CD4-positive, alpha-beta T cell treated with Interleukin-6 for 4 hours (primary cell): ENCODE measurements around the gene SLC1A6.
"Not testable (repeated sequence)": the region's sequence is repeated elsewhere in the genome, so short reads cannot be mapped to it uniquely, and the experiment has no call there.

ENCODE experiments used
- DNase-seq: peaks from one replicate; pipeline ENCODE4 v3.0.0-alpha.2; 2020; ENCODE audit warnings: mixed read lengths

The SLC1A6 gene

DNA sequence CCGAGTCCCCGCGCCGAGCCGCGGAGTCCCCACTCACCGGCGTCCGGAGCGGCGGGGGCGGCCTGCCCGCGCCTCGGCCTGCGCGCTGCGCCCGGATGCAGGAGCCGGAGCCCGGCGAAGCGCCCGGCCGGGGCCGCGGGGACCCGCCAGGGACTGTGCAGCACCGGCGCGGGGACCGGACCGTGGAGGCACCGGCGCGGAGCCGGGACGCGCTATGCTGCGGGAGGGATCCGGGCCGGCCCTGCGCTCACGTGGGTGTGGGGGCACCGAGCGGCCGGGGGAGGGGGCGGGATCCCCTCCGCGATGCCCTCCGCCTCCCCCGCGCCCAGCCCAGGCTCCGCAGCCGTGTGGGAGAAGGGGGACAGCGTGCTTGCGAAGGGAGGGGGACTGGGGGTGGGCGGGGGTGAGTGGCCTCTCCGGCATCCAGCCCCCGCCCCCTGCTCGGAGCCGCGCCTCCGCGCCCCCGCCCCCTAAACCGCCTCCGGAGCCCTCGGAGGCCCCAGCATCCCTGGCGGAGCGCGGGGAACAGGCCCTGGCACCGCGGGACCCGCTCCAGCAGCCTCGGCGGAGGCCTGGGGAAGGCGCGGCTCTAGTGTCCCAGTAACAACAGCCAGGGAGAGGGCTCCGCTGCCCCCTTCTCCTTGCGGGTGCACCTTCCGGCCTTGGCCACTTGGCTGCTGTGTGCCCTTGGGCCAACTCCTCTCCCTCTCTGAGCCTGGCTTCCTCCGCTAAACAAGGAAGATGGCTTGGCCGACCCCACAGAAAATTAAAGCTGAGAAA is at the start of gene SLC1A6:
Gene SLC1A6 (minus strand): TSS at position 389 of the 780 bp plus-strand sequence. CDS start 6,954 bp downstream, outside the sequence.
- no peak for DNase-seq

DNA sequence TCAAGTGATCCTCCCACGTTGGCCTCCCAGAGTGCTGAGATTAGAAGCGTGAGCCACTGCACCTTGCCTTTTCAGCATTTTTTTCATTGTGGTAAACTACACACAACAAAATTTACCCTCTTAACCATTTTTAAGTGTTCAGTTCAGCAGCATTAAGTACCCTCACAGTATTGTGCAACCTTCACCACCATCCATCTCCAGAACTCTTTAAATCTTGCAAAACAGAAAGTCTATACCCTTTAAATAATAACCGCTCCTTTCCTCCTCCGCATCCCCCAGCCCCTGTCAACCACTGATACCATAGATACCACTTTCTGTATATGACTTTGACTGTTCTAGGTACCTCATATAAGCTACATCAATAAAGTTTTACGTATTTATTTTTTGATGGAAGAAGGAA is 48.8 kb upstream of the SLC1A6 start:
- DNase-seq: no peak

DNA sequence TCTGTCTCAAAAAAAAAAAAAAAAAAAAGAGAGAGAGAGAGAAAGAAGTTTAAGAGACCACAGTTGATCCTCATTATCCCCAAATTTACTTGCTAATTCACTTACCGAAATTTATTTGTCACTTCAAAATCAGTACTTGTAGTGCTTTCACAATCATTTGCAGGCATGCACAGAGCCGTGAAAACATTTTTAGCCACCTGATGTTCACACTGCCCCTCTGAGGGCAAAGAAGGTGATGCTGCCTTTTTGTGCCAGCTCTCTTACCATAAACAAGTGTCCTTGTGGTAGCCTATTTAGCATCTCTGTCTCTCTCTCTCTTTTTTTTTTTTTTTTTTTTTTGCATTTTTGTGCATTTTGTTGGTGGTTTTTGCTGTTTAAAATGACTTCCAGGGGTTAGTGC is 45.6 kb upstream of the SLC1A6 start:
- no peak for DNase-seq

DNA sequence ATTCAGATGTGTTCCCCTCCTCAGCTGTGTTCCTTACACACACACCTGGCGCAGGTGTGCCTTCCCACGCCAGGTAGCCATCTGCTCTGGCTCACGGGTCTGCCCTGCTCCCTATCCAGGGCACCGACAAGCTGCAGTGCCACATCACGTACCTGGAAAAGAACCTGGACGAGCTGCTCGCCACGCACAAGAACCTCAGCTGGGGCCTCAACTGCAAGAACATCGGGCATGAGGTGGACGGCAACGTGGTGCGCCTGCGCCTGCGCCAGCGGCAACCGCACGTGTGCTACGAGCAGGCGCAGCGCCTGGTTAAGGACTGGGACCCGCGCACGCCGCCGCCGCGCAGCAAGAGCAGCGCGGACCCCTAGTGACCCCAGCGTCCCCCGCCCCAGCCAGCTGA is 43.1 kb upstream of the SLC1A6 start:
- DNase-seq: no peak

DNA sequence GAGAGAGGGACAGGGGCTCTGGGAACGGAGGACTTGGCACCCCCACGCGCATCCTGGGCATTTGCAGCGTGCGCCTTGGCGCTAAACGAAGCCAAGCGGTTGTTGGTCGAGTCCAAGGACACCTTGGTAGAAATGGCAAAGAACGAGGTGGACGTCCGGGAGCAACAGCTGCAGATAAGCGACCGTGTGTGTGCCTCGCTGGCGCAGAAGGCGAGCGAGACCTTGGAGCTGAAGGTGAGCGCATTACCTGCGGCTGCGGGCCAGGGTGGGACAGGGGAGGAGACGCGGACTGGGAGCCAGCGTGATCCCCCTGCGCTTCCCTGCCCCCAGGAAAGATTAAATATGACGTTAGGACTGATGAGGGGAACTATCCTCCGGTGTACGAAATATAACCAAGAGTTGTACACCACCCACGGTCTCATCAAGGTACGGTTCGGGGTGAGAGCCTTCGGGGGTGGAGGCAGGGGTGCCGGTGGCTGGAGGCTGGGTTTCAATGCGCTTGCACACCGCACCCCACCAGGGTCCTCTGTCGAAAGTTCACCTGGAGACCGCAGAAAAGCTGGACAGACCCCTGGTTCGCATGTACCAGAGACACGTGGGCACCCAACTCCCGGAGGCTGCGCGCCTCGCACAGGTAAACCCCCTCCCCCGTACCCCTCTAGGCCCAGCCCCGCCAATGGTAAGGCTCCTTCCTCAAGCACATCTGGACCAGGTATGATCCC is 41.8 kb upstream of the SLC1A6 start:
- no peak for DNase-seq

DNA sequence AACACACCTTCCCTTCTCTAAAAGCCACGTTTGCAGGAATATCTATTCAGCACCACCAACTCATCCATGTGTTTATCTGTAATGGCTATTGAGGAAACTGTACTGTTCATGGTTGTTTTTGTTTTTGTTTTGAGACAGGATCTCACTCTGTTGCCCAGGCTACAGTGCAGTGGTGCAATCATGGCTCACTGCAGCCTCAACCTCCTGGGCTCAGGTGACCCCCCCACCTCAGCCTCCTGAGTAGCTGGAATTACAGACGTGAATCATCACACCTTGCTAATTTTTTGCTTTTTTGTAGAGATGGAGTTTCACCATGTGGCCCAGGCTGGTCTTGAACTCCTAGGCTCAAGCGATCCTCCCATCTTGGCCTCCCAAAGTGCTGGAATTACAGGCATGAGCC is 39.2 kb upstream of the SLC1A6 start:
- not testable (repeated sequence) for DNase-seq

DNA sequence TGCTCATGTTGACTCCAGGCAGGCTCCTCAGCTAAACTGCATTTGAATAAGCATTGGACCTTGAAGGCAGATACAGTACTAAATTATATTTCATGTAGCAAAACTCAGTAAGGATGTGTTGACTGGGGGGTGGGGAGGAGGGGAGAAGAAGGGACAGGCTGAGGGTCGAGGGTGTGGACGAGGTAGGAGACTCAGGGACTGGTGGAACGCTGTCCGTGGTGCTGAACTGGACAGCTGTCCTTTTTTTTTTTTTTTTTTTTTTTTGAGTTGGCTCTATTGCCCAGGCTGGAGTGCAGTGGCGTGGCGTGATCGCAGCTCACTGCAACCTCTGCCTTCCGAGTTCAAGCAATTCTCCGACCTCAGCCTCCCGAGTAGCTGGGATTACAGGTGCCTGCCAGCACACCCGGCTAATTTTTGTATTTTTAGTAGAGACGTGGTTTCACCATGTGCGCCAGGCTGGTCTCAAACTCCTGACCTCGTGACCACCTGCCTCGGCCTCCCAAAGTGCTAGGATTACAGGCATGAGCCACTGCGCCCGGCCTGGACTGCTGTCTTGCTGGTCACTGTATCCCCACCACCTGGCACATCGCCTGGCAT is 36.4 kb upstream of the SLC1A6 start:
- no peak for DNase-seq

DNA sequence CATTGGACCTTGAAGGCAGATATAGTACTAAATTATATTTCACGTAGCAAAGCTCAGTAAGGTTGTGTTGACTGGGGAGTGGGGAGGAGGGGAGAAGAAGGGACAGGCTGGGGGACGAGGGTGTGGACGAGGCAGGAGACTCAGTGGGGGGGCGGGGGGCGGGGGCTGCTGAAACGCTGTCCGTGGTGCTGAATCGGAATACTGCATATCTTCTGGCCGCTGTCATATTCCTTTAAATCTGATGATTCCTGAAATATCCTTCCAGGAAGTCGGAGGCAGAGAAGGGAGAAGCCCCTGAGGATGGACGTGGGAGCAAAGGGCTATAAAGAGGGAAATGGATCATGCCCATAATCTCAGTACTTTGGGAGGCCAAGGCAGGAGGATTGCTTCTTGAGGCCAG is 34.9 kb upstream of the SLC1A6 start:
- no peak for DNase-seq

DNA sequence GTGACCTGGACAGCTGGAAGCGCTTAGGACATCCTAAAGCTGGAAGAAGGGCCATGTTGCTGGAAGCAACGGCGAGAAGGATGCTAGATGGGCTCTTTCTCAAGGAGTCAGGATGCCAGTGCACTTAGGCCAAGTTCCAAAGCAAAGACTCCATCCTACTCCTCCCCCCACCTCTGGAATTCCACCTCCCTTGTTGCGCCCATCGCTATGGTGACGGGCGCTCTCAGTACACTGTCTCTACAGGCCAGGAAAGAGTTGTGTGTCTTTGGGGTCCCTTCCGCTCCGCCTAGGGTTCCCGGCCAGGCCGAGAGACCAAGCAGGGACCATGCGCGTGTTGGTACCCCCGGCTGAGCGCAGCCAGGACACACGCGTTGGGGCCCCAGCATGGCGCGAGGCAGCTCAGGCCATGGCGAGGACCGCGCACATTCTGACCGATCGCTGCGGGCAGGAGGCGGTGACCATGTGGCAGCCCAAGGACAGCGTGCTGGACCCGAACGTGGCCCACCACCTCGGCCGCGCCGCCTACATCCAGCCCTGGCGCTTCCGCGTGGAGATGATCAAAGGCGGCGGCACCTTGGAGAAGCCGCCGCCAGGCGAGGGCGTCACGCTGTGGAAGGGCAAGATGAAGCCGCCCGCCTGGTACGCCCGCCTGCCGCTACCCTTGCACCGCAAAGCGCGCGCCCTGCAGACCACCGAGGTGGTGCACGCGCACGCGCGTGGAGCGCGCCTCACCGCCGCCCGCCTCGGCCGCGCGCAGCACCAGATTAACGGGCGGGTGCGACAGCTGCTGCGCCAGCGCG is 31.0 kb upstream of the SLC1A6 start:
- no peak for DNase-seq

DNA sequence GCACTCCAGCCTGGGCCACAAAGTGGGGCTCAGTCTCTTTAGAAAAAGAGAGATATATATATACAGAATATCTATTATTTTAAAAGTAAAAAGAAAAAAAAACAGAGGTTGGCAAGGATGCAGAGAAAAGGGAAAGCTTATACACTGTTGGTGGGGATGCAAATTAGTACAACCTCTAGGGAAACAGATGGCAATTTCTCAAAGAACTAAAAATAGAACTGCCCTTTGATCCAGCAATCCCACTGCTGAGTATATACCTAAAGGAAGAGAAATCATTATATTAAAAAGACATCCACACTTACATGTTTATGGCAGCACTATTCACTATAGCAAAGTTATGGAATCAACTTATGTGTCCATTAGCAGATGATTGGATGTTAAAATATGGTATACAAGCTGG is 28.6 kb upstream of the SLC1A6 start:
- no peak for DNase-seq

DNA sequence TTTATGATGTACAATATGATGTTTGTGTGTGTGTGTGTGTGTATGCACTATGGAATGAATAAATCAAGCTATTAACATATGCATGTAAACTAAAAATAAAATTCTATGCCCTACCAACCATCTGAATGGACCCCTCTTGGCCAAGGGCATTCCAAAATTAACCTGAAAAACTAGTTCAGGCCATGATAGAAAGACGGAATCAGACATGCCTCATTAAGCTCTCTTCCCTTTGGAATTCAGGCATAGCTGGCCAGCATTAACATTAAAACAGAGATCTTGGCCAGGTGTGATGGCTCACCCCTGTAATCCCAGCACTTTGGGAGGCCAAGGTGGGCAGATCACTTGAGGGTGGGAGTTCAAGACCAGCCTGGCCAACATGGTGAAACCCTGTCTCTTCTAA is 18.3 kb upstream of the SLC1A6 start:
- DNase-seq: no peak

DNA sequence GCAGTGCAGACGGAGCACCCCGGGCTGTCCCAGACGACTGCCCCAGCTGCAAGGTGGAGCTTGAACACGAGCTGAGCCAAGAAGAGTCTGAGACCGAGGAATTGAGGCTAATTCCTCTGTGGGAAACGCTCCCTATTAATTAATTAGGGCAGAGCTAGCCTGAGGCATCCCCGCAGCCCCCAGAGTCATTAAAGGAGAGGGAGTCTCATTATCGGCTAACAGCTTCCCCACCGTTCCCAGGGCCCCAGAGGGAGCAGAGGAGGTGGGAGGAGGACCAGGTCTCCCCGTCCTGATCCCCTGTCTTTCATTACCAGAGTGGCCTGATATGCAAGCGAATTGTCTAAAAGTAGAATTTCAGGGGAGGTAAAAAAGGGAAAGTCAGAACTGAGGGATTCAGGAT is 13.1 kb upstream of the SLC1A6 start:
- no peak for DNase-seq

DNA sequence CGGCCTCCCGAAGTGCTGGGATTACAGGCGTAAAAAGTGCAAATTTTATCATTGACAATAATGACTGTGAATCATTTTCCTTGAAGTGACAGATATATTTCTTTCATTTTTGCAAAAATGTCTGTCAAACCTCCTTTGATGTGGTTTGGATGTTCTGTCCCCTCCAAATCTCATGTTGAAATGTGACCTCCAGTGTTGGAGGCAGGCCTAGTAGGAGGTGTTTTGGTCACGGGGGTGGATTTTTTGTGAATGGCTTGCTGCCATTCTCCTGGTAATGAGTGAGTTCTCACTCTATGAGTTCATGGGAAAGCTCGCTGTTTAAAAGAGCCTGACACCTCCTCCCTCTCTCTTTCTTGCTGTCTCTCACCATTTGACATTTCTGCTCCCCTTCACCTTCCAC is 5.5 kb upstream of the SLC1A6 start:
- DNase-seq: no peak

DNA sequence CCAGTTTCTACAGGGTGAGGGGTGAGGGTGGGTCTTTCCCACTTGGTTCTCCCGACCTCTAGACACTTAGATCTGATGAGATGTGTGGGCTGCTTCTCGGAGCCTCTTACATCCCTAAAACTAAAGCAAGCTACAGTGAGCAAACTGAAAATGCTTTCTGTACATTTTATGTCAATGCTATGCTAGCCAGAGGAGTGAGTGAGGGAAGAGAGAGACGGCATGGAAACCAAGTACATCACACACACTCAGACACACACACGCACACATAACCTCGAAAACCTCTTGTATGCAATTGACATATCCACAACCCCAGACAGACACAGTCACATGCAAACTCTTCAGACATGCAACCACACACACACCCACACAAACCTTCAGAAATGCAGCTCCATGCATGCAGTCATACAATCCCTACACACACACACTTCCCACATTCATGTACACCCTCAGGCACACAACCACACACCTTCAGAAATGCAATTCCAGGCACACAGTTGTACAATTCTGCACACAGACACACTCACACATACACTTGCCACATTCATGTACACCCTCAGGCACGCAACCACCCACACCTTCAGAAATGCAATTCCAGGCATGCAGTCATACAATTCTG is 1.4 kb downstream of the SLC1A6 start:
- no peak for DNase-seq

DNA sequence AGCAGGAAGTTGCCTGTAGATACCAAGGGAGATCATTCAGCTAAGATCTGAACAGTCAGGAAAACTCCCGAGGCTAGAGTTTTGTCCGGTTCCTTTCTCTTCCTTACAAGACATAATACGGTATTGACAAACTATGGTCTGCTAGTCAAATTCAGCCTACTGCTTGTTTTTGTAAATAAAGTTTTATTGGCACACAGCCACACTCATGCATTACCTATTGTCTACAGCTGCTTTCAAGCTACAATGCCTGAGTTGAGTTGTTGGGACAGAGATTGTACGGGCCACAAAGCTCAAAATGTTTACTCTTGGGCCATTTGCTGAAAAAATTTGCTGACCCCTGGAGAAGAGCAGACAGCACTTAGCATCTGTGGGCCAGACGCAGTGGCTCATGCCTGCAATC is 2.5 kb downstream of the SLC1A6 start:
- DNase-seq: no peak

DNA sequence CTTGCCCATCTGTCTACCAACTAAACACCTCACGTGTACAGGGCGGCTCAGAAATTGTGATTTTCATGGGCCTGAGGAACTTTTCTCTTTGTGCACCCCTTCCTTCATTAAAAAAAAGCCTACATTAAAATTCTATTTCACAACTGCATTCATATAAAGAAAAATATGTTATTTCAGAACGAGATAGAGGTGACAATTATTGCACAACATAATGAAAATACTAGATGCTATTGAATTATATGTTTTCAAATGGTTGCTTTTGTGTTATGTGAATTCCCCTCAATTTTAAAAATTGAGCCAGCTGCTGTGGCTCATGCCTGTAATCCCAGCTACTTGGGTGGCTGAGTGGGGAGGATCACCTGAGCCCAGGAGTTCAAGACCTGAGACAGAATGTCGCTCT is 5.2 kb downstream of the SLC1A6 start:
- DNase-seq: no peak

DNA sequence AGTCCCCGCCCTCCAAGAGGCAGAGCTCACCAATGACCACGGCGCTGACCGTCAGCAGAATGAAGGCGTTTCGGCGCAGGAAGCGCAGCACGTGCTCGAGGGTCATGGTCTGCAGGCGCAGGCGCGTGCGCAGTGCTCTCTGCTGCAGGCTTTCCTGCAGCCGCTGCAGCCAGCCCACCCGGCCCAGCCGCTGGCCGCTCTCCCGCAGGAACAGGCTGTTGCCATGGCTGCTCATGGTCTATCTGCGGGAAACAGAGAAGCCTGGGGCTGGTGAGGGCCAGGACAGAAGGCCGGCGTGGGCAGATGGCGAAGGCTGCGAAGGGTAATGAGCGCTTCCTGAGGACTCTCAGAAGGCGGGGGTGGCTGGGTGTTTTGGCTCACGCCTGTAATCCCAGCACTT is 7.0 kb downstream of the SLC1A6 start:
- DNase-seq: no peak

DNA sequence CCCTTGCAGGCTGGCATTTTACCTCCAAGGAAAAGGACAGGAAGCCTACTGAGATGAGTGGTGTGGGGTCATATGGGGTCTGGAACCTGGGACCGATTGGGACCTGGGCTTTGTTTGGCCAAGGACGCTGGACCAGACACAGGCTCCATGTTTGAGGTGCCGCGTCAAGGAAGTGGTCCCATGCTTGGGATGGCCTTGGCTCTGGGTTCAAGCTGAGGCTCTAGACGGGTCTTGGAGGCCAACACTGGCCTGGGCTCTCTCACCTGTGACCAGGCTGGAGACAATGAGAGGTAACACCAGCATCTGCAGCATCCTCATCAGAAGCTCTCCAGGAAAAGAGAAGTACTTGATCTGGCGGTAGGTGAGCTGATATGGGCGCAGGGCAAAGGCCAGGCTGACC is 8.2 kb downstream of the SLC1A6 start:
- DNase-seq: no peak

DNA sequence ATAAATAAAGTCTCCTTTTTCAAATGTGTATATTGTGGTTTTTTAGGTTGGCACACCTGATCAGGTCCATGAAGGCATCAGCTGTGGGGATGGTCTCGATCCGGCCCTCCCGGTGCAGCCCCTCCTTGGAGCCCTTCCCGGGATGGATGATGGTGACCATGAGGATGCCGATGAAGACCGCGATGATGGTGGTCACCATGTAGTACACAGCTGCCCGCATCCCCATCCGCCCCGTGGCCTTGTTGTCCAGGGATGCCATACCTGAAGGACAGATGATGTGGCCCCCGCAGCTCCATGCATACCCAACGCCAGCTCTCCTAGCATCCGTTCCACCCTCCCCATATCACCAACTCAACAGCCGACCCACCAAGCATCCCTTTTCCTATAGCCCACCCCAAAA is 11.4 kb downstream of the SLC1A6 start:
- no peak for DNase-seq

DNA sequence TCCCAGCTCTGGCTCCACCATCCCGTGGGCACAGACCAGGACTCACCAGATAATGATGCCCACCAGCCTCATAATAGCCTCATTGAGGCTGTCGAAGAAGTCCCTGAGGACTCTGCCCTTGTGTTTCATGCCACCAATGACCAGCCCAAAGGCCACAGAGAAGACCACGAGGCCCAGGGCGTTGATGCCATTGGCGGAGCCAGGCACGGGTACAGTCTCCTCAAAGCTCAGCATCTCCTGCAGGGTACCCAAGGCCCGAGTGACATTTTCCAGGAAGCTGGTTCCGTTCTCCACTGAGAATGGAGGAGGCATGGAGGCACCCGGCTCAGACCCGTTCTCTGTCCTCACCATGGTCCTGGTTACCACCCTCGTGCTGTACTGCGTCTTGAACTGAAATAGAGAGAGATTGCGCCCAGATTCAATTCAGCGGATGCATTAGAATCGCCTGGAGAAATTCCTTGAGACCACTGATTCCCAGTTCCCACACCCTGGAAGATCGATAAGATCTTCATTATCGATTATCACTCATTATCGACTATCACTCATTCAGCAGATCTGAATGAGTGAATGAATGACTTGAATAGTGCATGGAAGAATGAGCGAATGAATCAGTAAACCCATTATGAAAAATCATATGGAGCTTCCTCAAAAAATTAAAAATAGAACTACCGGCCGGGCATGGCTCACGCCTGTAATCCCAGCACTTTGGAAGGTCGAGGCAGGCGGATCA is 17.5 kb downstream of the SLC1A6 start:
- no peak for DNase-seq

DNA sequence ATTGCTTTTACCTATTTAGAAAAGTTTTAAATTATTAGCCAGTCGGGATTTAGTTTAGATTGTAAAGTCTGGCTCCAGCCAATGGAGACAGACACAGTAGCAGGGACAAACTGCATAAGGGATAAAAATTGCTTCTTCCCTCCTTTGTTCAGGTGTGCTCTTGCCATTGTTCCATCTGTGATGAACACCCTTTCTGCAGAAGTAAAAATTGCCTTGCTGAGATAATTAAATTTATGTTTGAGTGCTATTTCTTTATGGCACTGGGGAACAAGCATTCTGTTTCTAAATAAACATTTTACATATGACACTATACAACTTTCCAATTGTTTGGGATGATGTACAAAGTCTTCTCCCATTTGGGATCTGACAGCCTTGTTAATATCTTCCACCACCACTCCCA is 20.4 kb downstream of the SLC1A6 start:
- no peak for DNase-seq

DNA sequence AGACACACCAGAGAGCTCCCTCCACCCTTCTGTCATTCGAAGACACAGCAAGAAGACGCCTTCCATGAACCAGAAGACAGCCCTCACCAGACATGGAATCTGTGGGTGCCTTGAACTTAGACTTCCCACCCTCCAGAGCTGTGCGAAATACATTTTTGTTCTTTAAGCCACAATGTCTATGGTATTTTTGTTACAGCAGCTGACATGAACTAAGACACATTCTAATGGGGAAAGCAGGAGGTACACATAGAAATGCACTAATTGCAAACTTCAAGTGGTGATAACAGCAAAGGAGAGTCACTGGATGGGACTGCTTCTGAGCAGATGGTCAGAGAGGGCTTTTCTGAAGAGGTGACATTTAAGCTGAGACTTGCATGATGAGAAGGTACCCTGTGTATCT is 22.2 kb downstream of the SLC1A6 start:
- no peak for DNase-seq
